HG02884 (cell line): ENCODE data around the gene GPHA2.

Source experiments
- ATAC-seq: cut with Tn5 transposase; IDR thresholded peaks from one replicate; pipeline ENCODE4 v1.9.1; 2021; ENCODE audit warnings: mild to moderate bottlenecking, moderate library complexity; ENCODE audit not compliant: unreplicated experiment

The GPHA2 gene

DNA sequence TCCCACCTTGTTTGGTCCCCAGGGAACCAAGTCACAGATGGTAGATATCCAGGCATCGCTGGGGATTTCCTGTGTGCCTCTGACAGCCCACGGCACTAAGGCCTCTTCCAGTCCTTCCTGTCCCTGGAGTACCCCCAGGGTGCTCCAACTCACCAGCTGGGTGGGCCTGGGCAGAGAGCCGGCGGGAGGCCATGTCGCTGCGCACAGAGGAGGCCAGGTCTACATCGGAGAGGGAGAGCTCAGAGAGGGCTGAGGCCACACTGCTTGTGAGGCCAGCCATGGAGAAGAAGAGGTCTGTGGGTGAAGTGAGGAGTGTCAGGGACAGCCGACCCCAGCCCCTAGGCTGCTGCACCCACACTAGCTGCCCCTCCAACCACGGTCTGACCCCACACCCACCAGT lies 24.0 kb downstream of the GPHA2 start:
- no peak for ATAC-seq

DNA sequence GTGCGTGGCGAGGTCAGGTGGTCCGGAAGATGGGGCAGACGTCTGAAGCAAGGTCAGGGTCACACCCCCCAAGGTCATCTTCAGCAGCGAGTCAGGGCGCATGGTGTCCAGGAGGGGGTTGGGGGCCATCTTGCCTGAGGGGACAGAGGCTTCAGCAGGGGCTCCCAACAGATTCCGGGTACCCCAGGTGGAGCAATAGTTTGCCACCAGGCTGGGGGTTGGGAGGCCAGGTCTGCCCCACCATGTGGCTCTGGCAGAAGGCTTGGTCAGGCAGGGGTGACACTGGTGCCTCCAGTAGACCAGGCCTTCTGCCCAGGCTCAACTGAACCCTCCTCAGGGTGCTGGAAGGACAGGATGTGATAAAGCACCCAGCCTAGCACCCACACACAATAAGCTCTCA lies 24.6 kb downstream of the GPHA2 start:
- no peak for ATAC-seq

DNA sequence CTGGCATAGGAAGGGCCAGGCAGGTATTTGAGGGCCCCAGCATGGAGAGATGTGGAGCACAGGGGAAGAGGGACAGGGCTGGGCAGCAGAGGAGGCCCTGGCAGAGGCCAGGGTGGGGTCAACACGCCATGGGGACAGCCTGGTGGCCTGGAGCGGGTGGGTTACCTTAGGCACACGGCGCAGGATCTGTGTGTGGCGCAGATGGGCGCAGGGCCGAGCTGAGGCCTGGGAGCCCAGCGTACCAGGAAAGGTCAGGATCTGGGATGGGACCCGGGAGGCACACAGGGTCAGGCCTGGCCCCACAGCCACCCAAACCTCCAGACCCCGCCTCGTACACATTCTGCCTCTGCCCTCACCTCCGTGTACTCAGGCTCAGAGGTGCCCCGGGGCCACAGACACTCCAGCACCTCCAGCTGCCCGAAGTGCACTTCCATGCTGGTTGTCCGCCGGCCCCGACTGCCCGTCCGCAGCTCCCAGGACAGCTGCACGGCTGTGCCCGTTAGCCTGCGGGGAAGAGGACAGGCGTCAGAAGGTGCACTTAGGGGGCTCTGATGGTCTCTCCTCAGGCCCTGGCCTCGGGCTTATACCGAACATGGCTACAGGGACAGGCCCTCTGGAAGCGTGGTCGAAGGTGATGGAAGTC lies 25.1 kb downstream of the GPHA2 start:
- no peak for ATAC-seq

DNA sequence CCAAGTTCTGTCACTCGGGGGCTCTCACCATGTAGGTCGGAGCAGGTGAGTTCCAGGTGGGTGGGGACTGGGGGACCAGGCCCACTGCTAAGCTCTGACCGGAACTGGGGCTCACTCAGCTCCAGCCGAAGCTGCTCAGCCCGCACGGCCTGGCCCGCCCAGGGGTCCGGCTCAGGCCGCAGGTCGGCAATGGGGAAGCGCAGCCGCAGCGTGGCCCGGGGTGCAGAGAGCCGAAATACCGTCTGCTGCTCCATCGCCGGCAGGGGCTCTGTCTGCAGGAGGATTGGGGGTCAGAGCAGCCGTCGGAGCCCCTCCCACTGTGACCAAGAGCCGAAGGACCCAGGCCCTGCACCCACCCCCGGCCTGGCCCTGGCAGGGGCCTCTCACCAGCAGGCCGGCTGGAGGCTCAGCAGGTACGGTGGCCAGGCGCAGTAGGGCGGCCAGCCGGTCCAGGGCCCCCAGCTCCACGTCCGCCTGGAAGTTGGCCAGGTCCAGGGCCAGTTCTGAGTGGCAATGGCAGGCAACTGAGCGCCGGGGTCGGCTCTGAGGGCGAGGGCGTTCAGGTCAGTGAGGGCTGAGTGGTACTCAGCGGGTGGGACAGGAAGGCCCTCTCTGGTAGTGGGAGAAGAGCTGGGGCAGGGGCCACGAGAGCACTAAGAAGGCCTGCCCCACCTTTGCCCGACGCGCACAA lies 25.9 kb downstream of the GPHA2 start:
- no peak for ATAC-seq

DNA sequence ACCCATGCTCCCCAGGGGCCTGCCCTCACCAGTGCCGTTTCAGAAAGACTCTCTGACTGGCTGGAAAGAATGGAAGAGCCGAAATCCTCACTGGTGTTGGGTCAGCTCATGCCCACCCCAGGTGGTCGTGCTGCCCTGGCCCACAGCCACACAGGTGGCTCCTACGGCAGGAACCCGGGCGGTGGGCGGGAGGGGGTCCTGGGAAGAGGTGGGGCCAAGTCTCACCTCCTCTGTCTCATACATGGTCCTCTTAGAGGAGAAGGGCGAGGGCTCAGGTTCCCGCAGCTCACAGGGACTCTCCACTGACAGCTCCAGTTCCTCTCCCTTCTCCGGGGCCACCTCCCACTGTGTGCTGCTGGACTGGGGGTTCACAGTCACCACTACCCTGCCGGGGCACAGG lies 26.9 kb downstream of the GPHA2 start:
- no peak for ATAC-seq

DNA sequence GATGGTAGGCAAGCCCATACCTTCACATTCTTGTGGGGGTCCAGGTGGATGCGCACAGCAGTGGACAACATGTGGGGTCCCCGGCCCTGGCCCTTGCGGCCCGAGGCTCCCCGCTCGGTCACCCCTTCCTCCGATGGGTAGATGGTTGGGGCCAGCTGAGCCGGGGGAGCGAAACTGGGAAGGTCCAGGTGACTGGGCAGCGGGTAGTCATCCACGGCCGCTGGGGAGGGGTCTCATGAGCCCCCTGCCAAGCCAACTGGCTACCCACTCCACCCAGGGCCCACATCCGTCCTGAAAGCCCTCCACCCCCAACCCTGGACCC lies 29.4 kb downstream of the GPHA2 start:
- no peak for ATAC-seq

DNA sequence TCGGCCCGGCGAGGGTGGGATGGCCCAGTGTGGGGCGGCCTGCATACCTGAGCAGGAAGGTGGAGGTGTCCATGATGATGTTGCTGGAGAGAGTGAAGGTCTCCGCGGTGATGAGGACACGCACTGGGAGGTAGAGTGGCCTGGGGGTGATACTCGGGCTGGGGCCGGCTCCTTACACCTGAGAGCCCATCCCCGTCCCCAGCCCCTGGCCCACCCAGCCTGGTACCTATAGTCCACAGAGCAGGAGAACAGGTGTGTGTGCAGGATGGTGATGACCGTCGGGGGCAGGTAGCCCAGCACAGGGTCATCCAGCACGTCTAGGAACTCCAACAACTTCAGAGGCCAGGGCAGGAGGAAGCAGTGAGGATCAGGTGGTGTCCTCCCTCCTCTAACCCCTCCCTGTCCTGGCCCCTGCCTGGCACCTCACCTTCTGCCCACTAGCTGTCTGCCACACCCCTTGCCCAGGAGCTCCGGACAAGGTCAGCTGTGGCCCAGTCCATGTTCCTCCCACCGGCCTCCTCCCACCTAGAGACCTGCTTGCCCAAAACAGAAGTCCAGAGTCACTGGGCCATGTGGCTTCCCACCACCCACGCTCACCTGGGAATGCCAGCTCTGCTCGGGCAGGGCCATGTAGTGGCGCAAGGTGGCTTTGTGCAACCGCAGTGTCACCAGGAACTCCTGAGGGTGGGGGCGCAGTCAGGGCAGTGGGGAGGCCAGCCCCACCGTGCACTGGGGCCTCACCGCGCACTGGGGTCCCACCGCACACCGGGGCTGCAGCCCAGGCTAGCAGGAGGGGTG lies 30.0 kb downstream of the GPHA2 start:
- no peak for ATAC-seq

DNA sequence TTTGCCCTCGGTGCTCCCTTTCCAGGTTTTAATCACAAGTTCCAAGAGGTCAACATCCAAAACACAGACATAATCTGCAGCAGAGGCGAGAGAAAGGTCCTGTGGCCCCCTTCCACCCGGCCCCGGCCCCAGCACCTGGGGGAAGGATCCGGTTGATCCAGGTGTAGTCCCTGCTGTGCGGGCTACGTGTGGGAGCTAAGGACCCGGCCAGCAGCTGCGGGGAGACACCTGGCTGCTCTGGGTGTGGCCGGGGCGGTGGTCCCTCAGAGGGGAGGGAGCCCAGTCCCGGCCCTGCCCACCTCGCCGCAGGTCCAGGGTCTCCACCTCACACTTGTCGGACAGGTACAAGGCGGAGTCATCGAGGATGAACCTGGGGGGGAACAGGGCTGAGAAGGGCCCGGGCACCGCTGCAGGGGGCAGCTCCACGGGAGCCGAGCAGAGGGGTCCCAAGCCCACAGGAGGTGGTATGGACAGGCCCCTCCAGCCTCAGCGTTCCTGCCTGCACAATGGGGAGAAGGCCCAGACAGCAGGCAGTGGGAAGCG lies 32.3 kb downstream of the GPHA2 start:
- ATAC-seq, result no peak

DNA sequence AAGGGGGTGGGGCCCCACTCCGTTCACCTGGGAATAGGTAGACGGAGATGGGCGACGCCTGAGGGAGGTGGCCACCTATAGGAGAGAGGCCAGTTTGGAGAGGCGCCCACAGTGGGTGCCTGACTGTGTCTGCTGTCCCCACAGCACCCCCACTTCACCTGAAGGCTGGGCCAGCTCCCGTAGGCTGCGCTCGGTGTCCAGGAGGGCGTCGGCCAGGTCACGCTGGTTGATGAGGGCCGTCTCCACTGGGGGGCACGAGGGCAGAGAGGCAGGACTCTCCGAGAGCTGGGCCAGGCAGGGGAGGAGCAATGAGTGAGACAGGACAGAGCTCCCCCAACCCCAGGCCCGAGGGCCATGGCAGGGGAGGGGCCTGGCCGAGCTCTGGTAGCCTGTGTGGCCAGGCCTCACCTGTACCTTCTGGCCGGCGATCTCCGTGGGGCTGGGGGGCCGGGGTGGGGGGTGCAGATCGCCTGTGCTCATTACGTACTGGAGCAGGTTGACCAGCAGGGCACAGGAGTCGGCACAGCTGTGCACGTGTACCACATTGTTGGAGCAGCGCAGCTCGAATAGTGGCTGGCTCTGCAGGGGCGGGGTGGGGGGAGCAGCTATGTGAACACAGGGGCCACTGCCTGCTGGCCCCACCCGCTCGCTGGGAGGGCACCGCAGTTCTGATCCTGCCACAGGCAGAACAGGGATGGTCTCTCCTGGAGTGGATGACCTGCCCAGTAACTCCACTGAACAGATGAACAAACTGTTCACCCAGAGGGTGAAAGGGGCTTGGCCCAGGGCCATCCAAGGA lies 33.4 kb downstream of the GPHA2 start:
- no peak for ATAC-seq

DNA sequence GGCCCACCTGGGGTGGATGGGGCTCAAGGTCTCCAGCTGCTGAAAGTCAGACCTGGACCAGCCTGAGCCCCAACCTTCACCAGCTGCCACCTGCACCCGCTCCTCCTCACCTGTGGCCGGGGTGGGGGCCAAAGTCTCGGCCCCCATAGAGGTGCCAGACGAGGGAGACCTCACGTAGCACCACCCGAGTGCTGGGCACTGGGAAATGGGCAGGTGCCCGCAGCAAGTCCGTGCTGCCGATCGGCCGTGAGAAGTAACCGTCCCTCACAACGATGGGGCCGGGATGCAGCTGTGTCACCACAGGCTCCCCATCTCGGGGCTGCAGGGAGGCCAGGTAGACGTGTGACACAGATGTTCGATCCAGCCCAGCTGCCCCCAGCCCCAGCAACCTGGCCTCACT lies 34.9 kb downstream of the GPHA2 start:
- no peak for ATAC-seq

DNA sequence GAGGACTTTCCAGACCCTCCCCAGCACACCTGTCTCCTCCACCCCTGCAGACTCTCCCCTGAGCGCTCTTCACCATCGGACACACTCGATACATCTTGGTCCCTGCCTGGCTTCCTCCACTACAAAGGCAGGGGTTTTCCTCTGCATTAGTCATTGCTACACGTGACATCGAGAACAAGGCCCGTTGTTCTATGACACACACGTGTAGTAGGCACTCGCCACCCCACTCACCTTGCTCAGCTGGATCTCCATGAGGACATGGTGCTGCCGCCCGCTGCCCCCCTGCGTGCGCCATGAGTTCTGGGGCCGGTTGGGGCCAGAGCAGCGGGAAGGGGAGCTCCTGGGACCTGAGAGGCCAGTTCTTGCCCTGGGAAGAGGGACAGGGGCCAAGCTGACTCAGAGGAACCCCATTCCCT lies 35.4 kb downstream of the GPHA2 start:
- no peak for ATAC-seq

DNA sequence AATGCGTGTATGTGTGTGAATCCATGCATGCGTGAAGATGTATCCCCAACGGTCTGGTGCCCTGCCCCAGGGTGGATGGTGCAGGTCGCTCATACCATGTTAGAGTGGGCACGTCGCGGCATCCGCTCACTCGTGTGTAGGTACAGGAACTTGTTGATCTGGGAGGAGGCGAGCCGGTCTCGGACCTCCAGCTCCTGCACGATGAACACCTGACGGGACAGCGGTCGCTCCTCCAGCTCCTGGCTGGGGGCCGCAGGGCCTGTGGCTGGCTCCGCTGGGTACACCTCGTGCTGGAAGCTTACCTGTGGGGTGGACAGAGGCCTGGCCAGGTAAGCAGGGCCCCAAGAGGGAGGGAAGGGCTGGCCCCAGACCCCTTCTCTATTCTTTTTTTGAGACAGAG lies 37.2 kb downstream of the GPHA2 start:
- no peak for ATAC-seq

DNA sequence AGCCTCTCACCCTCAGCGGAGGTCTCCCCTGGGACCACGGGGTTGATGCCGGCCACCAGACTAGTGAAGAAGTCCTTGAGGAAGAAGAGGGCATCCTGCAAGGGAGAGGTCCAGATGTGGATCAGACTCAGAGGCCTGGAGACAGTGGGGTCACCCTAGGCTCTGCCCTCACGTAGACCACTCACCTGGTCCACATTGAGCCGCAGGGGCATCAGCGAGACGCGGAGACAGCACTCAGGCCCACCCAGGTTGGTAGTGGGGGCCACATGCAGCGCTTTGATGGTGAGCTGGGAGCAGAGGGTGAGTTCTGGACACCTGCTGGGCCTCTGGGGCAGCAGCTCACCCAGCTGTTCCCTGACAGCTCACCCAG lies 37.6 kb downstream of the GPHA2 start:
- ATAC-seq, result no peak

DNA sequence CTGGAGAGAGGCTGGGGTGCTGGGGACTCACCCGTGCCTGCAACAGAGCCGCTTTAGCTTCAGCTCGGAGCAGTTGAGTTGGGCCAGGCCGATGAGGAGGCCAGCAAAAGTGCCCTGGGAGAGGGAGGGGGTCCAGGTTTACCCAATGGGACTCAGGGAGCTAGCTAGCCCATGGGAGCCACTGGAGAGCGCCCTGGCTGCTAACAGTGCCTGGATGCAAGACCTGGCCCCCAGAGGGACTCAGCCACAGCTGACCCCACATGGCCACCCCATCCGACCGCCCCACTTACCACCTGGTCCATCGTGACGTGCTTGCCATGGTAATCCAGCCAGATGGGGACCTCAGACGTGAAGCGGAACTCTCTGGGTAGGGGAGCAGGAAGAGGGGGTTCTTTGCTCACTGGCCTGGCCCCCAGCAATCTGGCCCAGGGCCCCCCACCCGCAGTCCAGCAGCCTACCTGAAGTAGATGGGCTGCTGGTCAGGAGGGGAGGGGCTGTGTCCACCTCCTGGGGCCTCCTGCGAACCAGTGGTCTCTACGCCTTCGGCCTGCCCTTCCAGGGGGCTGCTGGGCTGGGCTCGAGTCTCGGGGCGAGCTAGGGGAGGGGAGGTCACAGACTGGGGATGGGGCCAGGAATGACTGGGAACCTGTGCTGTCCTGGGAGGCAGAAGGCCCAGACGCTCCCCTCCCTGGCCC lies 38.2 kb downstream of the GPHA2 start:
- ATAC-seq, result no peak

DNA sequence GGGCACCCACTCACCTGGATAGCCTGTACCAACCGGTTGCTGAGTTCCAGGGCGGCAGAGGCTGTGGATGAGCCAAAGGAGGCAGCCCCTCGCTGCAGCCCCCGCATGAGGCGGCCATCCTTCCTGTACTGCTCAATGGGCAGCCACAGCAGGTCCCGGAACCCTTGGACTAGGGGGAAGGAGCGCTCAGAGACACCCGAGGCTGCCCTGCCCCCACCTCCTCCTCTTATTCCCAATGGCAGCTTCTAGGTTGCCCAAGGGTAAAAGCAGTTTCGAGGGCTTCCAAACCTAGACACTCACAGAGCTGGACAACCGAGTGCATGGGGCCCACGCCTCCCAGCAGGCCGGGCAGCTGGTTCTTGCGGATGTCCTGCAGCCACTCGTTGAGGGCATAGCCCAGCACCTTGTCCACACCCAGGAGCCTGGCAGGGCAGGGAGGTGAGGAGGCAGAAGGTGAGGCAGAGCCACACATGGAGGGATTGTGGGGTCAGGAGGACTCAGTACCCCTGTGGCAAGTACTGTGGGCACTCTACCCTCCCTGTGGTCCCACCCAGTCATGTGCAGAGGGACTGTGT lies 39.2 kb downstream of the GPHA2 start:
- ATAC-seq, result no peak

DNA sequence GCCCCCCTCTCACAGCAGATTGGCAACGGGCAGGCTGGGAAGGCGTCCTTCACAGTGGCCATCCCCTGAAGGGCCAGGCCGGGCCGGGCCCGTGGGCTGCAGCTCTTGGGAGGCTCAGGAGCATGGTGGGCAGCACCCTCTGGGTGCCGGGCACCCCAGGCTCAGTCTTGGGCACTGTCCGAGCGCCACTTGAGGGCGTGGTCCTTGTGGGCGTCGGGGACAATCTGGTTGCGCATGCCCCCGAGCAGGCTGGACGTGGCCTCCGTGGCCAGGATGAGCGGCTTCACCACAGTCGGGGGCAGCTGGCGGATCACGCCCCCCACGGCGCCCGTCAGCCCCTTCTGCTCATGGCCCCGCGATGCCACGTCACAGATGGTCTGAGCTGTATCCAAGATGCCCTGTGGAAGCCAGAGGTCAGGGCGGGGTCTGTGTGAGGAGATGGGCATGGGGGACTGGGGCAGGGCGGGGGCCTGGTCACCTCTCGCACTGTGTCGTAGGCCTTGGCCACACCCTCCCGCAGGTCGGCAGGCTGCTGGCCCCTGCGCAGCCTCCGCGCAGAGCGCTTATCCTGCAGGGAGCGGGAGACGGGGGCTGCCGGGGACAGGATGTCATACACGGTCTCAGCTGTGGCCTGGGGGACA lies 40.8 kb downstream of the GPHA2 start:
- ATAC-seq, result no peak

DNA sequence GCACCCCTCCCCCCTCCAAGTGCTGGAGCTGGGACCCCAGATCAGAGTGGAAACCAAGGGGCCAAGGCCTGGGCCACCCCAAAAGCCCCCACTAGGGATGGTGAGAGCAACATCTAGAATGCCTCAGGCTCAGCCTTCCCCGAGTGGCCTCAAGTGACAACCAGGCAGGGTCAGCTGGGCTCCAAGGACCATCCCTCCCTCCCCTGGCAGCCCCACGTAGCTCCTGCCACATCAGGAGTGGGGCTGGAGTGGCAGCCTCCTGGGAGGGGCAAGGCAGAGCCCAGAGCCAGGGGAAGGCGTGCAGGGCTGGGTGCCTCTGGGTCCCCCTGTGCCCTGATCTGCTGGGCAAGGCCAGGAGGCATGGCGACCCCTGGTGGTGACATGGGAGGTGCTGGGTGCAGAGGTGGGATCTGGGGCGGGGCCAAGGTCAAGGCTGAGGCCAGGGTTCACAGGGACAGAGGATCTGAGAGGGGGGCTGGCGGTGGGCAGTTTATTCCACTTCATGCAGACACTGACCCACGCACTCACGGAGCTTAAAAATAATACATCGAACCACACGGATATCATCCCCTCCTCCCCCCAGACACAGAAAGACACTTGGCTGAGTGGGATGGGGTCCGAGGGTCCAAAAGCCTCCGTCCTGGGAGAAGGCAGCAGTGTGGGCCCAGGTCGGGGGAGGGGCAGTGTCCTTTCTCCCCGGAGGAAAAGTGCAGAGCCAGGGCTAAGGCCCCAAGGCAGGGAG lies 41.5 kb downstream of the GPHA2 start:
- no peak for ATAC-seq

DNA sequence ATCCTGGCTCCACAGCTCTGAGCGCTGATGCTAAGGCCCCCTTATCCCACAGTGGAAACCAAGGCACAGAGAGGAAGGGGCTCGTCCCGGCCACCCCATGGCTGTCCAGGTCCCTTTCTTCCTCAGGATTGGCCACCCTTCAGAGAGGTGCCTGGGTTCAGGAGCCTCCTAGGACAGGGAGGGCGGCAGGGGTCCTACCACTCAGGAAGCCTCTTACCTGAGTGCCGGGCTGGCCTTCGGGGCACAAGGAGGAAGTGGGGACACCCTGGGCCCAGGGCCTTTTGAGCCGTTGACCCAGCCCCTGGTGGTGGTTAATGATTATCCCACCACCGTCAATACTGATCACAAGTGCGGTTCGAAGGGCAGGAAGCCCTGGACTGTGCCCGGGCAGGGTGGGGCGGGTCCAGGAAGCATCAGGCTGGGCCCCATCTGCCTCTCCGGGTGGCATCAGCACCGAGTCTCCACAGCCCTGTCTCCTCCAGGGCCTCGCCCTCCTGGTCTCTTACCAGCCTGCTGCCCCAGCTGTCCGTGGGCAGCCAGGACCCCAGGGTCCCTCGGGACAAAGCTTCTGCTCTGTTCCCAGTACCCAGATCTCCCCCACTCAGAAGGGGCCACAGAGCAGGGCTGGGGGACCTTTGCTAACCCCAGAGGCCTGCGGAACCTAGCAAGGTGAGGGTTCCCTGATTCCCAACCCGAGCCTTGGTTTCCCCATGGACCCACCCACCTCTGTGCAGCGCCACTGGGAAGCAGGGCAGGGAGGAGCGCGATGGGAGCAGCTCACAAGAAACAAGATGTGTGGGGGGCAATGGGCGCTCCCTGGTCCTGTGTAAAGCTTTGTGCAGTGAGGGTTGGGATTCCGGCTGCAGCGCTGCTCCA lies 42.3 kb downstream of the GPHA2 start:
- ATAC-seq, result no peak
